Lower lobe of right lung (tissue), 2 donors: Measurements from ENCODE around the gene KIAA0825. TPM values are rescaled to one million over a fixed set of nuclear protein-coding genes. Genes with fewer than 3 reads are reported as not detected.

ENCODE experiments used
- ATAC-seq, 2 donors: fragments of 200-7000 bp; cut with Tn5 transposase; one replicate each; pipeline ENCODE4 v1.9.1; 2020 to 2022; ENCODE audit warnings: mild to moderate bottlenecking in 2 of 2, moderate library complexity in 2 of 2
- DNase-seq: peaks from one replicate; pipeline ENCODE4 v3.0.0-alpha.2; 2020
- H3K27ac ChIP-seq: fragments of 200-600 bp; one replicate; pipeline ENCODE4 v1.8.0; 2022
- H3K27me3 ChIP-seq: fragments of 200-600 bp; one replicate; pipeline ENCODE4 v1.8.0; 2022; ENCODE audit warnings: low read depth
- H3K36me3 ChIP-seq: fragments of 200-600 bp; one replicate; pipeline ENCODE4 v1.8.0; 2022; ENCODE audit warnings: mild to moderate bottlenecking
- H3K4me1 ChIP-seq: fragments of 200-600 bp; one replicate; pipeline ENCODE4 v1.8.0; 2022
- H3K4me3 ChIP-seq: fragments of 200-600 bp; one replicate; pipeline ENCODE4 v1.8.0; 2022; ENCODE audit warnings: mild to moderate bottlenecking
- H3K9me3 ChIP-seq: fragments of 200-600 bp; one replicate; pipeline ENCODE4 v1.8.0; 2022
- CTCF ChIP-seq: fragments of 200-600 bp; IDR thresholded peaks from one replicate; pipeline ENCODE4 v1.8.0; 2022; ENCODE audit warnings: antibody characterized with exemption, mild to moderate bottlenecking
- intact Hi-C: fragments of 100-400 bp; cut with DNase I; formaldehyde crosslinking; loops from one replicate; pipeline ENCODE4 v1.11.0; 2022
- total RNA-seq: library from RNA; stranded (reverse); fragmentation: NEBNext Ultra II Directional; extraction: Animal tissue kit (Norgen Biotek cat#: 25700); gene quantifications from one replicate; pipeline ENCODE4 v1.2.1, GENCODE V29; 2021
- donor health status: DM: no; HTN: yes; CAD: no; lungs with severe emphysema.

KIAA0825 gene
- total RNA-seq, 1 donor from 2014 or later, result 5.5 TPM

GRCh38 chr5:94658272-94658671 lies 39.9 kb upstream of the KIAA0825 start:
- TF ChIP-seq CTCF, result no peak
- Histone ChIP-seq H3K9me3 (peaks cover 24% of the 10 kb centered on the region), H3K4me3 (no peak overlapping the region), H3K27ac (no peak overlapping the region), H3K4me1 (no peaks in the 10 kb centered on the region), H3K36me3 (no peaks in the 10 kb centered on the region), H3K27me3 (no peaks in the 10 kb centered on the region)
- no peak for ATAC-seq
- DNase-seq, result no peak
- intact Hi-C loops, result no loop called here

GRCh38 chr5:94649874-94650273 lies 31.5 kb upstream of the KIAA0825 start:
- intact Hi-C loops, result no loop called here
- DNase-seq (no peak), ATAC-seq (no peak)
- TF ChIP-seq CTCF, result no peak
- Histone ChIP-seq H3K27ac (no peak overlapping the region), H3K27me3 (no peaks in the 10 kb centered on the region), H3K9me3 (peaks cover 2% of the 10 kb centered on the region), H3K36me3 (no peaks in the 10 kb centered on the region), H3K4me3 (no peak overlapping the region), H3K4me1 (no peaks in the 10 kb centered on the region)

- H3K27ac ChIP-seq, result no peak overlapping the region
- no peak for TF ChIP-seq CTCF
- no peak for DNase-seq
- H3K4me1 ChIP-seq, result no peaks in the 10 kb centered on the region
- intact Hi-C loops, result no loop called here
- no peak for ATAC-seq
- no peaks in the 10 kb centered on the region for H3K27me3 ChIP-seq
- H3K9me3 ChIP-seq, result no peaks in the 10 kb centered on the region
- no peak overlapping the region for H3K4me3 ChIP-seq
- peaks cover 4% of the 10 kb centered on the region for H3K36me3 ChIP-seq
Measured at GRCh38 chr5:94646758-94647157, 28.4 kb upstream of the KIAA0825 start.

GRCh38 chr5:94645053-94645452 lies 26.6 kb upstream of the KIAA0825 start:
- DNase-seq, result no peak
- no peaks in the 10 kb centered on the region for H3K4me1 ChIP-seq
- H3K27ac ChIP-seq, result no peak overlapping the region
- intact Hi-C loops, result no loop called here
- peaks cover 4% of the 10 kb centered on the region for H3K36me3 ChIP-seq
- no peak for TF ChIP-seq CTCF
- H3K9me3 ChIP-seq, result peaks cover 7% of the 10 kb centered on the region
- ATAC-seq, result no peak
- H3K27me3 ChIP-seq, result no peaks in the 10 kb centered on the region
- no peak overlapping the region for H3K4me3 ChIP-seq

GRCh38 chr5:94640176-94640575 lies 21.8 kb upstream of the KIAA0825 start:
- Histone ChIP-seq H3K4me3 (no peak overlapping the region), H3K27me3 (no peaks in the 10 kb centered on the region), H3K9me3 (peaks cover 20% of the 10 kb centered on the region), H3K27ac (no peak overlapping the region), H3K4me1 (no peaks in the 10 kb centered on the region), H3K36me3 (peaks cover 4% of the 10 kb centered on the region)
- DNase-seq (no peak), ATAC-seq (no peak)
- no peak for TF ChIP-seq CTCF
- intact Hi-C loops, result no loop called here

GRCh38 chr5:94632024-94632423 lies 13.6 kb upstream of the KIAA0825 start:
- intact Hi-C loops, result no loop called here
- DNase-seq (no peak), ATAC-seq (no peak)
- TF ChIP-seq CTCF, result no peak
- peaks cover 11% of the 10 kb centered on the region for H3K36me3 ChIP-seq
- H3K27ac ChIP-seq, result no peak overlapping the region
- H3K4me1 ChIP-seq, result no peaks in the 10 kb centered on the region
- peaks cover 5% of the 10 kb centered on the region for H3K9me3 ChIP-seq
- H3K27me3 ChIP-seq, result no peaks in the 10 kb centered on the region
- H3K4me3 ChIP-seq, result no peak overlapping the region
